Measurements from ENCODE around the gene KTN1. TPM values are rescaled to one million over a fixed set of nuclear protein-coding genes. Genes with fewer than 3 reads are reported as not detected.

Gene KTN1
- total RNA-seq, 2 experiments from 2014 or later: 110 to 111 TPM

DNA sequence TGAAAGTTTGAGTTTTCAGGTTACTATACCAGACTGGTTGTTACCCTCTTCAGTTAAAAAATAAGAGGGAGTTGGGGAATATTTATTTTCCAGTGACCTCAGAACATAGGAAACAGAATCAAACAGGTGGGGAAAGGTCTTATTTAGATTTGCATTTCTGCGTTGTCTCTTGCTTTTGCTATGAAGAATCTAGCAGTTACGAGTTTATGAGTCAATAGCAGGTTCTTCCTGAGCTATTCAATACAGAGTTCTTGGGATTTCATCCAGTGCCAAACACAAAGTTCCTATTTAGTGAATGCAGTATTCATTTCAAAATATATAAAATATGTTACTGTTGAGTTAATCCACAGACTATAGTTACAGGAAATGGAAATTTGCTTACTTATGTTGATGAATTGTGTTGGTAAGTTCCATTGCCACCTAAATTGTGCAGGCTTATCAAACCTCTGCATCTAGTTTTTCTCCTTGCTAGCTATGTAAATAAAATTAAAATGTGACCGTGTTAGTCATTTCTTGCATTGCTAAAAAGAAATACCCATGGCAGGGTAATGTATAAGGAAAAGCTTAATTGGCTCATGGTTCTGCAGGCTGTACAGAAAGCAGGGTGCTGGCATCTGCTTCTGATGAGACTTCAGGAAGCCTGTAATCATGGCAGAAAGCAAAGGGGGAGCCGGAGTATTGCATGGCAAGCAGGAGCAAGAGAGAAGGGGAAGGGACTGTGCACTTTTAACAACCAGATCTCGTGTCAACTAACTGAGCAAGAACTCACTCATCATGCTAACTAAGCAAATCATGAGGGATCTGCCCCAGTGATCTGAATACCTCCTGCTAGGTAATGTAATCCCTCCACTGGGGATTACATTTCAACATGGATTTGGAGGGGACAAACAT lies 110.2 kb downstream of the KTN1 start:
- DNase-seq: no peak
- Mint-ChIP-seq H3K36me3 (peaks cover 13% of the 10 kb centered on the region), H3K27me3 (no peaks in the 10 kb centered on the region), H3K9me3 (no peaks in the 10 kb centered on the region), H3K4me3 (no peak overlapping the region), H3K4me1 (peaks cover 1% of the 10 kb centered on the region), H3K27ac (no peak overlapping the region)
- ATAC-seq (ENCODE audit: low read depth): no peak
- POLR2A ChIA-PET: no interaction called here

DNA sequence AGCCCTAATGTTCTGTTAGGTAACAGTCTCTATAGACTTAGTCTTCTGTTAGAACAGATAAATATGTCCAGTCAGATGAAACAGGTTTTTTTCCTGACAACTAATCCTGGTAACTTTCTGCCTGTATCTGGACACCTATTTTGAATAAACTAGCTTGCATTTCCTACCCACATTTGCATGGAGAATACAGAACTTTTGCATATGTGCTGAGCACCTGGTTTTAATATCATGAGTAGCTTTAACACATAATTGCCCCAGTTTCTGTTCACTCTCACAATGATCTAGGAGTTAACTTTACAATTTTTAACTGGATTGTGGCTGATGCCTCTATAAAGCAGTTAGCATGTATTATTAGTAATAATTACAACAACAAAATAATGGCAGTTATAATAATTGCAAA lies 111.7 kb downstream of the KTN1 start:
- ATAC-seq (ENCODE audit: low read depth) (no peak), DNase-seq (no peak)
- Mint-ChIP-seq H3K27ac (no peak overlapping the region), H3K4me3 (no peak overlapping the region), H3K9me3 (no peaks in the 10 kb centered on the region), H3K4me1 (peaks cover 1% of the 10 kb centered on the region), H3K27me3 (no peaks in the 10 kb centered on the region), H3K36me3 (peaks cover 3% of the 10 kb centered on the region)
- POLR2A ChIA-PET: no interaction called here

- POLR2A ChIA-PET: no interaction called here
- Mint-ChIP-seq H3K36me3 (peaks cover 3% of the 10 kb centered on the region), H3K4me3 (no peak overlapping the region), H3K27ac (no peak overlapping the region), H3K4me1 (peaks cover 1% of the 10 kb centered on the region), H3K9me3 (no peaks in the 10 kb centered on the region), H3K27me3 (no peaks in the 10 kb centered on the region)
- no peak for DNase-seq
- ATAC-seq (ENCODE audit: low read depth): no peak
These were observed 113.9 kb downstream of the KTN1 start for GRCh38 chr14:55693904-55694303.

- ATAC-seq (ENCODE audit: low read depth) (no peak), DNase-seq (no peak)
- H3K4me1 Mint-ChIP-seq: no peaks in the 10 kb centered on the region
- no peak overlapping the region for H3K27ac Mint-ChIP-seq
- H3K36me3 Mint-ChIP-seq: peaks cover 5% of the 10 kb centered on the region
- peaks cover 1% of the 10 kb centered on the region for H3K9me3 Mint-ChIP-seq
- POLR2A ChIA-PET: no interaction called here
- H3K27me3 Mint-ChIP-seq: no peaks in the 10 kb centered on the region
- H3K4me3 Mint-ChIP-seq: no peak overlapping the region
These were observed 117.4 kb downstream of the KTN1 start for GRCh38 chr14:55697414-55697861.

- Mint-ChIP-seq H3K36me3 (peaks cover 5% of the 10 kb centered on the region), H3K4me1 (no peaks in the 10 kb centered on the region), H3K27ac (no peak overlapping the region), H3K9me3 (peaks cover 1% of the 10 kb centered on the region), H3K4me3 (no peak overlapping the region), H3K27me3 (no peaks in the 10 kb centered on the region)
- no peak for DNase-seq
- POLR2A ChIA-PET: no interaction called here
- no peak for ATAC-seq (ENCODE audit: low read depth)
These were observed 118.0 kb downstream of the KTN1 start for GRCh38 chr14:55698051-55698450.

DNA sequence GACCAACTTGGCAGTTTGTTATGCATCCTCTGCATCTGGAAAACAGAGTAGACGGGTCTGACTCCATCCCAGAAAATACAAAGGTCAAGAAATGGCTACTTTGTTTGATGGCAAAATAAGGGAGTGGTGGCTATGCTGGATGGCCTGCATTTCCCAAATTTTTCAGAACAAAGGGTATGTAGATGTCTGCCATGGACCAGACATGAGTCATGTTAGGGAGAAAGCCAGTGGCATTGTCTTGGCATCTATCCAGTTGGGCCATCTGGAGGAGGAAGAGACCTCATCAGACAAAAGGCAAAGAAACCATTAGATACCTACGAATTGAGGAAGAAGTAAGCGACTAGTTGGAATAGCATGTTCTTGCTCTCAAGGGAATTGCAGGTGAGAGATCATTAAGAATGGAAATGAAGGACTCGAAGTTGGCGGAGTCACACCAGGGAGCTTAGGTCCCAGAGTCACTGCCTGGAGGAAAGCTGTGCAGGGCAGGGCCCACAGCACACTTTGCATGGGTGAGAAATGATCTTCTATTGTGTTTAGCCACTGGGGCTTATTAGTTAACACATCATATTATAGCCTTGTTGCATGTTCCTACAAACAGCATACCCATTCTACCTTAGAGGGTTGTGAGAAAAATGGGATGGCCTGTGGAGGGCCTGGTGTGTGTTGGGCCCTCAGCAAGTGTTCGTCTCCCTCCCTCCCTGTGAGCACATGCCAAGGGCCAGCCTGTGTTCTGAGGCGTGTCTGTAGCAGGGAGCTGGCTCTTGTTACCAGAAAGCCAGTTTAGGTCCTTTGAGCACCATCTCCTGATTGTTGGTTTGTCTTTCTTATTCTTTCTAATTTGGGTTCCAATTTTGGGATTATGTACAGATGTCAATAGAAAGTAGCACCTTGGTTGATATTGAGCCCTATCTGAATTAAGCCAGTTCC lies 119.4 kb downstream of the KTN1 start:
- no peak overlapping the region for H3K4me3 Mint-ChIP-seq
- no peak for ATAC-seq (ENCODE audit: low read depth)
- H3K27ac Mint-ChIP-seq: no peak overlapping the region
- POLR2A ChIA-PET: no interaction called here
- H3K27me3 Mint-ChIP-seq: no peaks in the 10 kb centered on the region
- H3K4me1 Mint-ChIP-seq: no peaks in the 10 kb centered on the region
- H3K9me3 Mint-ChIP-seq: peaks cover 1% of the 10 kb centered on the region
- no peak for DNase-seq
- peaks cover 5% of the 10 kb centered on the region for H3K36me3 Mint-ChIP-seq

GRCh38 chr14:55701638-55702037 lies 121.6 kb downstream of the KTN1 start:
- no peak for ATAC-seq (ENCODE audit: low read depth)

DNA sequence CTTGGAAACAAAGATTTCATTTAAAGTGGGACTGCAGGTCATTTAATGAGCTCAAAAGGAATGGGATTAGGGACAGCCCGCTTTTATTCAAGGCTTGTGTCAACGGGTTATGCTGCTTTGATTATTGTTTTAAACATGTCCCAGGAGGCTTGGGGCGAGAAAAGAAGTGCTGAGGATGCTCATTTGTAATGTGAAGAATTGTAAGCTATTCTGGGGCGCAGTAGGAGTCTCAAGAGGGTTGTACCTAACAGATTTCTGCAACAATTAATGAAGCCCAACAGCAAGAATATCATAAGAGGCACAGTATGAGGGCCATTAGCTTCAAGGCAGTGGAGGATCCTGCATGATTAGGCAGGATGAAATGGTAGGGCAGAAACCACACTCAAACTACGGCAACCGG lies 122.5 kb downstream of the KTN1 start:
- no peaks in the 10 kb centered on the region for H3K27me3 Mint-ChIP-seq
- DNase-seq (no peak), ATAC-seq (ENCODE audit: low read depth) (no peak)
- H3K27ac Mint-ChIP-seq: no peak overlapping the region
- H3K4me3 Mint-ChIP-seq: no peak overlapping the region
- POLR2A ChIA-PET: no interaction called here
- H3K4me1 Mint-ChIP-seq: no peaks in the 10 kb centered on the region
- H3K36me3 Mint-ChIP-seq: peaks cover 5% of the 10 kb centered on the region
- H3K9me3 Mint-ChIP-seq: peaks cover 1% of the 10 kb centered on the region

More at GRCh38 chr14:55701638-55702037, 121.6 kb downstream of the KTN1 start:
- peaks cover 5% of the 10 kb centered on the region for H3K36me3 Mint-ChIP-seq
- POLR2A ChIA-PET: no interaction called here
- no peak for DNase-seq
- H3K4me1 Mint-ChIP-seq: no peaks in the 10 kb centered on the region
- no peak overlapping the region for H3K27ac Mint-ChIP-seq
- H3K9me3 Mint-ChIP-seq: peaks cover 1% of the 10 kb centered on the region
- H3K27me3 Mint-ChIP-seq: no peaks in the 10 kb centered on the region
- H3K4me3 Mint-ChIP-seq: no peak overlapping the region

GRCh38 chr14:55704654-55705053 lies 124.6 kb downstream of the KTN1 start:
- peaks cover 1% of the 10 kb centered on the region for H3K9me3 Mint-ChIP-seq
- H3K4me1 Mint-ChIP-seq: no peaks in the 10 kb centered on the region
- H3K4me3 Mint-ChIP-seq: no peak overlapping the region
- ATAC-seq (ENCODE audit: low read depth) (no peak), DNase-seq (no peak)
- no peak overlapping the region for H3K27ac Mint-ChIP-seq
- H3K36me3 Mint-ChIP-seq: peaks cover 5% of the 10 kb centered on the region
- POLR2A ChIA-PET: no interaction called here
- H3K27me3 Mint-ChIP-seq: no peaks in the 10 kb centered on the region

DNA sequence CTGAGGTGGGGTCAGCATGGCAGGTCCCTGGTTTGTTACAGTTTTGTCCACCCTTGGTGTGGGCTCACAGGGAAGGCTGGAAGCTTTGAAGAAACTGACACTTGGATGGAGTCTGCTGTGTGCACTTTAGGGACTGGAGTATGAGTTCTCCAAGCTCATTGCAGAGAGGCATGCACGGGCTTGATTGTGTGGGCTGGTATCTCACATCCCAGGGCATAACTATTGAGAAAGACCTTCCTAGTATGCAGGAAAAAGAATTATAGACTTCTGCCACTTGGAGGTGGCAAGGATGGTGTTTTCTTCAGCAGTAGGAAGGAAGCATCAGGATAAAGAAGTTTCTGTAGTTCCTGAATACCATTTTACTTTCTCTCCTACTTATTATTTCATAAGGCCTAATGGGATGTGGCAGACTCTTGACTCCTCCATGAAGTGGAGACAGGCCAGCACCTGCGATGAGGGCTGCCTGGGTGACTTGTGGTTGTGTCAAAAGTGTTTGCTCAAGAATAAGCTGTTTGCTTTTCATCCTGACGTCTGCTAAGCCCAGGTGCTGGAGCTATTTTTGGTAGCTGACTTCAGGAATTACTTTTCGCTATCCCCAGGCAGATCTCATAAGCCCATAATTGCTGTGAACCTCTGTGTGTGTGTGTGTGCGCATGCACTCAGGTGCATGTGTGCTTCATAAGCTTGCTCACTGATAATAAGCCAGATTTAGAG lies 125.8 kb downstream of the KTN1 start:
- no peak overlapping the region for H3K27ac Mint-ChIP-seq
- peaks cover 1% of the 10 kb centered on the region for H3K9me3 Mint-ChIP-seq
- ATAC-seq (ENCODE audit: low read depth) (no peak), DNase-seq (no peak)
- POLR2A ChIA-PET: interaction anchor here (0.6 kb wide), 1 partner anchor 200 kb away, joined by 3 read pairs; no protein-coding TSS in a partner anchor
- no peak overlapping the region for H3K4me3 Mint-ChIP-seq
- no peaks in the 10 kb centered on the region for H3K4me1 Mint-ChIP-seq
- peaks cover 5% of the 10 kb centered on the region for H3K36me3 Mint-ChIP-seq
- no peaks in the 10 kb centered on the region for H3K27me3 Mint-ChIP-seq

DNA sequence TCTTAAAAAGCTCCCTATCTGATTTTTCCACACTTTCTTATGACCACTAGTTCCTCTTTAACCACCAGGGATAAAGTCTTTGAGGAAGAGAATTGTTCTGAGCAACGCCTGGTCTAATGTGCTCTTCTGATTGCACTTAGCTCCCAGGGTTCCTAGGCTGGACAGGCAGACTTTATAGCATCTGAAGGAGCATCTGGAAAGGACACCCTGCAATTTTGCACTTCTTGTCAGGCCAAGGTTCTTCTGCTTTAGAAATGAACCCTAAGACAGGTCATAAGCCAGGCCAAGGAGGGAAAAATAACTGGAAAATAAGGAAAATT lies 126.3 kb downstream of the KTN1 start:
- Mint-ChIP-seq H3K27ac (no peak overlapping the region), H3K4me3 (no peak overlapping the region), H3K4me1 (no peaks in the 10 kb centered on the region), H3K9me3 (peaks cover under 1% of the 10 kb centered on the region), H3K36me3 (peaks cover 4% of the 10 kb centered on the region), H3K27me3 (no peaks in the 10 kb centered on the region)
- POLR2A ChIA-PET: no interaction called here
- no peak for DNase-seq
- ATAC-seq (ENCODE audit: low read depth): no peak

GRCh38 chr14:55706893-55707292 lies 126.9 kb downstream of the KTN1 start:
- no peak overlapping the region for H3K27ac Mint-ChIP-seq
- no peaks in the 10 kb centered on the region for H3K9me3 Mint-ChIP-seq
- H3K36me3 Mint-ChIP-seq: no peaks in the 10 kb centered on the region
- POLR2A ChIA-PET: no interaction called here
- DNase-seq (no peak), ATAC-seq (ENCODE audit: low read depth) (no peak)
- no peaks in the 10 kb centered on the region for H3K27me3 Mint-ChIP-seq
- no peak overlapping the region for H3K4me3 Mint-ChIP-seq
- no peaks in the 10 kb centered on the region for H3K4me1 Mint-ChIP-seq

GRCh38 chr14:55707365-55707804 lies 127.4 kb downstream of the KTN1 start:
- Mint-ChIP-seq H3K36me3 (no peaks in the 10 kb centered on the region), H3K9me3 (no peaks in the 10 kb centered on the region), H3K27ac (no peak overlapping the region), H3K4me1 (no peaks in the 10 kb centered on the region), H3K4me3 (no peak overlapping the region), H3K27me3 (no peaks in the 10 kb centered on the region)
- no peak for DNase-seq
- no peak for ATAC-seq (ENCODE audit: low read depth)
- POLR2A ChIA-PET: no interaction called here

Data from activated naive CD8-positive, alpha-beta T cell treated with anti-CD3 and anti-CD28 coated beads, Interleukin-2, amount 10 ng/mL, durations not matched to agents 7 days and 5 days (primary cell).